ENCODE results near the gene PLEKHG4.

PLEKHG4 gene

DNA sequence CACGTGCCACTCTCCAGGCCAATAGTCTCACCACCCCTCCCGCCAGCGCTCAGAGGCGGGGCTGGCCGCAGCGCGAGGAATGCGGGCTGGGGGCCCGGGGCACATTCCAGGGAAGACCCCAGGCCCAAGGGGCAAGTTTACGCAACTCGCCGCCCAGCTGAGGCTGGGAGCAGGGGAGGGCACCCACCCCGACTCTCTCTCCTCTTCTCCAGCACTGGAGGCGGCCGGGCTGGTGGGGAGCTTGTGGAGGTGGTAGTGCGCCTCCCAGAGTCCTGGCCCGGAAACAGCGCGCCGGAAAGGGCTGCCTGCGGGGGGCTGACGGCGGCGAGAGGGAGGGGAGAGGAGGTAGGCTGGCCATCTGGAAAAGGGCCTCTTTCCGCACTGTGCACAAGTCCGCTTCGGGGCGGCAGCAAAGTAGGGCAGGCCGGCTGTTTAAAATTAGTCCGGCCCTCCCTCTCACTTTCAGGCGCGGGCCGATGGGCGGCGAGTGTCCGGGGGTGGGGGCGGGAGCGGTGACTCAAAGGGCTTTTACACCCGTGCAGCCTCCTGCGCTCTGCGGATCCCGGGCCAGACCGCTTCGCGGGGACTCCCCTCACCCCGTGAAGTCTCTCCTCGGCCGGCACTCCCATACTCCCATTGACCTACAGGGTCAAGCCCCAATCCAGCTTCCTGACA lies 33.1 kb upstream of the PLEKHG4 start:
- ATAC-seq: peak; percentile 6
- peak; percentile 79 for DNase-seq

DNA sequence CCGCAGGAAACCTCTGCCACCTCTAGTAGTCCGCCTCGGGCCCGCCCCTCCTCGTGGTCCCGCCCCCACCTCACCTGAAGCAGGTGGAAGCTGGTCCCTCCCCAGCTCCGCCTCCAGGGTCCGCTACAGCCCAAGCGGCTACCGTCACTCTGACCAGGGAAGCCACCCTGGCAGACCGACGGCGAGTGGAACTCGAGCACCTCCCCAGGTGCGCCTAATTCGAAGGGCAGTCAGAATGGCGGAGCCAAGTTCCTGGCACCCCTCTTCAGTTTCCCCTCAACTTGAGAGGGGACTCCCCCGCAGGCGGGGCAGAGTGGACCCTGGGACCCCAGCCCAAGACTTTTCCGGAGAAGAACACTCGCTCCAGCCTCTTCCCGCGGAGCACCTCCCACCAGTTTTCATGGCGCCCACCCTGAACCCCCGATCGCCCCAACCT lies 32.6 kb upstream of the PLEKHG4 start:
- ATAC-seq (no peak), DNase-seq (no peak)

DNA sequence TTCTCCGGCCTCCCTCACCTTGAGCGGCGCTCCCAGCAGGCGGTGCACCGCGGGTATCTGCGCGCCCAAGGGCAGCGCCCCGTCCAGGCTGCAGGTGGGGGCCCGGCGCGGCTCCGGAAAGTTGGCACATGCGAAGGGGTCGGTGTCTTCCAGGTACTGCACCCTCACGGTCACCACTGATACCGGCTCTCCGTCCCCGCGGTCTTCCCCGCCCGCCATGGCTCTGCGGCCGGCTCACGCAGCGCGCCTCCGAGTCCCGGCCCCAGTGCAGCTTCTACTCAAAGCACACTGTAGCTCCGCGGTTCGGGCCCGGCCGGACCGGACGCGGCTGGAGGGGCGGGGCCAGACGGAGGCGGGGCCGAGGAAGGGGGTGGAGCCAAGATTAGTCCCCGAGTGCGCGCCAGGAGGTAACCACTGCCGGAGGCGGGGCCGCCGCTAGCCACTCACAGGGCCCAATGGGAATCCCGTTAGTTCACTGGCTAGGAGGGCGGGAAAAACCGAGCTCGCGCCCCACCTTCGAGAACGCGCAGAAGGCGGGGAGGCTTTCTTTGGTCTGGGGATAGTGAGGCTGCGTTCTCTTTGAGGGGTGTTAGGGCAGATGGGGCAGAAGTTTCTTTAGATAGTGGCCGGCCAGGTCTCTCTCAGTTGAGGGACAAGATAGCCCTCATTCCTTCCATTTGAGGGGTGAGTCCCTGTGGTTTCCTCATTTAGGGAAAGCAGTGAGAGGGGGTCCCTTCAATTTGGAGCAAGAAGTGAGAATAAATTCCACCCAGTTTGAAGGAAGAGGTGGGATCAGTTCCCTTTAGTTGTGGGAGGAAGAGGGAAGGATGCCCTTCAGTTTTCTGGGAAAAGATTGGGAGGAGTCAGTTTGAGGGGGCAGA lies 31.9 kb upstream of the PLEKHG4 start, which contains the start of gene FHOD1:
TSS of gene FHOD1 (minus strand) at position 290 of the 881 bp plus-strand sequence. CDS start at position 219, 71 bp downstream.
- ATAC-seq (peak; percentile 66), DNase-seq (peak; percentile 99)

DNA sequence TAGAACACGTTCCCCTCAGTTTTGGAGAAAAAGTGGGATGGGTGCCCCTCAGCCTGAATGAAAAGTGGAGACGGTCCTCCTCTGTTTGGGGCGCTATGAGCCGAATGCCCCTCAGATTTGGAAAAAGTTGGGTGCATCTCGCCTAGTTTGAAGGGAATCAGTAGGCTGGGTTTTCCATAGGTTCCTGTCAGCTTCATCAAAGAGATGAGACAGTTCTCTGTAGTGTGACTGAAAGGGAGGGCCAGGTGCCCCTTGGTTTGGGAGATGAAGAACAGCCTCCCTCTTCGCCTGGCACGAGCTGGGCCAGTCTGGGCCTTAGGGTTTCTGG lies 31.3 kb upstream of the PLEKHG4 start:
- no peak for ATAC-seq
- DNase-seq: no peak

DNA sequence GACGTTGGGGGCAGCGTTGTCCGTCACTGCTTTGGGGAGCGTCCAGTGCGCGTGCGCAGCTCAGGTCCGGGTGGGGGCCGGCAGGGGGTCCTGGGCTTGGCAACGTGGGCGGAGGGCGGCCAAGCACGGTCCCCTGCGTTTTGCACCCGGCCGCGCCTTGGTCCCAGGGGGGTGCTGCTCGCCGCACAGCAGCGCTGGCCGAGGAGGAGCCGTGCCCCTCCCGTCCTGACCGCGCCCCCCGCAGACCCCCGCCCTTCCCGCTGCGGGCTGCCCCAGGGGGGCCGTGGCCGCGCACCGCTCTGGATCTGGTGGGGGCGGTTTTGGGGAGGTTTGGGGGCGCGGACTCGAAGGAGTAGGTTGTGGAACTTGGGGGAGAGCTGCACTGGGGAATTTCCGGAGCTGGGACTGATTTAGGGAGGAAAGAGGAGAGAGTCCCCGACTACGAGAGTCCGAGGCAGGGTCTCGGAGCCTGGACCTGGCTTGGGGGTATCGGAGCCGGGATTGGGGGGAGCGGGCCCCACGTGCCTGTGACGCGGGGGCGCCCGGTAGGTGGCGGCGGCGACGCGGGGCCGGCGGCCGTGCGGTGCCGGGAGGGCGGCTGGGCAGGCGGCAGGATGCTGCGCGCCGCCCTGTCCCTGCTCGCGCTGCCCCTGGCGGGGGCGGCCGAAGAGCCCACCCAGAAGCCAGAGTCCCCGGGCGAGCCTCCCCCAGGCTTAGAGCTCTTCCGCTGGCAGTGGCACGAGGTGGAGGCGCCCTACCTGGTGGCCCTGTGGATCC lies 30.7 kb upstream of the PLEKHG4 start, which contains the start of gene SLC9A5:
TSS of gene SLC9A5 (plus strand) at position 579 of the 777 bp plus-strand sequence. CDS start at position 615, 36 bp downstream.
- DNase-seq (peak; percentile 59), ATAC-seq (no peak)

DNA sequence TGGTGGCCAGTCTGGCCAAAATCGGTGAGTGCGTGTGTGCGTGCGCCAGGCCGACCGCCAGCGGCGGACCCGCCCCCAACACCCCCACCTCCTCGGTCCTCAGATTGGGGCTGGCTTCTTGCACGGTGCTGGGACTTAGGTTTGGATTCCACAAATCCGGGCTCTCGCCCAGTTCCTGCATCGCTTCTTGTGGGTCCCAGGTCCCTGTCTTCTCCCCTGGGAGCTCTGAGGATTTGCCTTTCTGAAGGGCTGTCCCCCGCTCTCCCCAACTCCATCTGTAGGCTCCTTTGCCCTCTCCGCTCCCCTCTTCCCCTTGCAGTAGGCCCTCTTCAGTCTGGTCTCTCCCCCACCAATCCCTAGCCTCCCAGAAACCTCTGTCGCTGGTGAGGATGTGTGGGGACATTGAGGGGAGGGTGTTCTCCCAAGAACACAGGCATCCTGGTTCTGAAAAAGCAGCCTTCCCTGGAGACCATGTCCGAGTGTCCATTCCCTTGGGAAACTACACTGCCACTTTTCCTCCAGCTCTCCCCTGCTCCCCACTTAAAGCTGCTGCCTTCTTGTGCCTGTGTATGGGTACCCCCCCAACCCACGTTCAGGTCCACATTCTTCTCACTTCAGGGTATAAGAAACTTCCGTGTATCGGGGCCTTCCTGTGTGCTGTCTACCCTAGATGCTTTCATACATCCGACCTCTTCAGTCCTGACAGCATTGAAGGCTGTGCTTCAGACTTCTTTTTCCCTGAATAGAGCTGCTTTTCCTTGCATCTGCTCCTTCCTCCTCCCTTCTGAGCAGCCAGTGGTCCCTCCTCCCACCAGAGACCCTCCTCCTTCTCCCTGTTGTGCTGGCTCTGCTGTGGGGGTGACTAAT lies 29.9 kb upstream of the PLEKHG4 start:
- DNase-seq: no peak
- no peak for ATAC-seq

DNA sequence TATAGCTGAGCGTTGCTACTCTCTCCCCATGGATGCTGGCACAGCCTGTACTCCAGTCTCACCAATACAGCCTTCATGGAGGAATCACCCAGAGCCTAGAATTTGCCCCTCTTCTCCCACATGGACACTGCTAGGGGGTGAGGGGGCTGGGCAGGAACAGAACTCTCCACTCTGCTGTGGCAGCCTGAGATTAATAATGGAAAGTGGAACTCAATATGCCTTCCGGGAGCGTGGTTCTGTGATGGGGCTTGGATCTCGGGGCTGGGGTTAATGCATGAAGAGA lies 29.3 kb upstream of the PLEKHG4 start:
- ATAC-seq (no peak), DNase-seq (no peak)

DNA sequence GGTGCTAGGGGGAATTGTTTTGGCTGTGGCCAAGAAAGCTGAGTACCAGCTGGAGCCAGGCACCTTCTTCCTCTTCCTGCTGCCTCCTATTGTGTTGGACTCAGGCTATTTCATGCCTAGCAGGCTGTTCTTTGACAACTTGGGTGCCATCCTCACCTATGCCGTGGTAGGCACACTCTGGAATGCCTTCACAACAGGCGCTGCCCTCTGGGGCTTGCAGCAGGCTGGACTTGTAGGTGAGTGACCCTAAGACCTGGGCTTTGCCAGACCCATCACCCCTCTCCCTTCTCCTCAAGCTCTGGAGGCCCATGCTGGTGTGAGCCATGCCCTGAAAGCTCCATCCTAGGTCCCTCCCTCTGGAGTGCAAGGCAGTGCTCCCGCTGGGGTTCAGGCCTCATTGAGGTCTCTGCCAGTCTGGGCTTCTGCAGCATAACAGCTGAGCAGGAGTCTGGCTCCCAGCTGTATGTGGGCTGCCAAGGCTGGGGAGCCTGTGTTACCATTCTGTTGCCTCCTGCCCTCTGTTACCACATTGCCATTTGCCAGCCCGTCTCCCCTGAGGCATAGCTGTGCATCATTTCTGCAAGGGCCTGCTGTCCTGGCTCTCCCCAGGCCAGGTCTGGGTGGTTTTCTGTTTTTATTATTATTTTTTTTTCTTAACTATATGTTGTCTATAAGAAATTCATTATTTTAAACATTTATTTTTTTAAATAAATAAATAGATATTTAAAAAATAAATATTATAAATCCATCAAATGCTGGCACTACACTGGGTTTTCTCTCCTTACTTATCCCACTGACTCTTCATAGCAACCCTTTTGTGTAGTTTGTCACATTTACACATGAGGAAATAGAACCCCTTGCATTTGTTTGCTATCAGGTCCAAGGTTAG lies 26.5 kb upstream of the PLEKHG4 start:
- ATAC-seq (no peak), DNase-seq (no peak)

DNA sequence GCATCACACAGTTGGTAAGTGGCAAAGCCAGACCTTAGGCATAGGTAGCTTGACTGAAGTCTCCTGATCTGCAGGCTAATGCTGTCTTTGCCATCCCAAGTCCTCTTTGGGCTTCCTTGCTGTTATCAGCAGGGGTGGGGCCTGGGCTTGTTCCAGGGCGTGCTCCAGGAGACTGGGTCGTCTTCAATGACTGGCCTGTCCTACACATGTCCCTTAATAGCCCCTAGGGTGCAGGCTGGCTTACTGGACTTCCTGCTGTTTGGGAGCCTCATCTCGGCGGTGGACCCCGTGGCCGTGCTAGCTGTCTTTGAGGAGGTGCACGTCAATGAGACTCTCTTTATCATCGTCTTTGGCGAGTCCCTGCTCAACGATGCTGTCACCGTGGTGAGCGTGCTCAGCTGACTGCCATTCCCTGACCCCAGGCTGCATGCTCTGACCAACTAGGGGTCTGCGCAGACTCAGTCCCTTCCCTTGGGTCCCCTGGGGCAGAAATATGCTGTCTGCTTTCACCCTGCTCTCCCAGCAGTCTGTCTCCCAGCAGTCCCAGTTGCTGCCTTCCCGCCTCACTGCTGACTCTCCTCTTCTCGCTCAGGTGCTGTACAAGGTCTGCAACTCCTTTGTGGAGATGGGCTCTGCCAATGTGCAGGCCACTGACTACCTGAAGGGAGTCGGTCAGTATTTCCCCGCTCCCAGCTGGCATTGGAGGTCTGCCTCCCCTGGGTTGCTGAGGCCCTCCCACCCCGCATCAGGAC lies 24.4 kb upstream of the PLEKHG4 start:
- no peak for DNase-seq
- ATAC-seq: no peak

DNA sequence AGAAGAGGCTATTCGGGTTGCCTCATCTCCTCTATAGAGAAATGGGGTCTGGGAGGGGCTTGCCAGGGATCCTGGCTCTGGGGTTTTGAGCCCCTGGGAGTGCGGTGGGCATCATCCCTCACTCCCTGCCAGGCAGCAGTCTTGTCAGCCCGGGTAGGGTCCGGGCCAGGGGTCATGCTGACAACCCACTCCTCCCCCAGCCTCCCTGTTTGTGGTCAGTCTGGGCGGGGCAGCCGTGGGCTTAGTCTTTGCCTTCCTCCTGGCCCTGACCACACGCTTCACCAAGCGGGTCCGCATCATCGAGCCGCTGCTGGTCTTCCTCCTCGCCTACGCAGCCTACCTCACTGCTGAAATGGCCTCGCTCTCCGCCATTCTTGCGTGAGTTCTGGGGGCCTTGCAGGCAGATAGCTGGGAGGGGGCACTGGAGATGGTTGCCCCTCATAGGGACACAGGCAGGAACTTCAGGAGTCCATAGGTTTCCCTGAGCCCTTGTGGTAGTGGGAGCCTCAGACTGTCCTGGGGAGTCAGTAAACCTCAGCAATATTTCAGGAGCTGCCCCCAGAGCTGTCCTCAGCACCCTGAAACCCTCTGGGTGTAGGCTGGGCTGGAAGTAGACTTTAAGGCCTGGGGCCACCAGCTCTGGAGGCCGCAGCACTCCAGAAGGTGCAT lies 23.6 kb upstream of the PLEKHG4 start:
- ATAC-seq: no peak
- DNase-seq: no peak

DNA sequence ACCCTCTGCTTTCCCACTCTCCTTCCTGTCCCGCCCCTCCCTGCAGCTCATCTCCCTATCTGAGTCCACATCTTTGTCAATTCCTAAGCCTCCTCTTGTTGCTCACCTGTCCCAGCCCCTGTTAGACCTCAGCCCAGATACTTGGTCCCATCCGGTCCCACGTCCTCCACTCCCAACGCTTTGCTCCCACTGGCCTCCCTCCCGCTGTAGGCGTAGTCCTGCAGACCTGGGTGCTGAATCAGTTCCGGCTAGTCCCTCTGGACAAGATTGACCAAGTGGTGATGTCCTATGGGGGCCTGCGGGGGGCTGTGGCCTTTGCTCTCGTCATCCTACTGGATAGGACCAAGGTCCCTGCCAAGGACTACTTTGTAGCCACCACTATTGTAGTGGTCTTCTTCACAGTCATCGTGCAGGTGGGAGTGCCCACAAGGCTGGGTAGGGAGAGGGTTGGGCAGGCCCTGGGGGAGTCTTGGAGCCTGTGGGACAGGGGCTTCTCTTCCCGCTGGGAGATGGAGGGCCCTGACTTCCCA lies 22.6 kb upstream of the PLEKHG4 start:
- DNase-seq (no peak), ATAC-seq (no peak)

DNA sequence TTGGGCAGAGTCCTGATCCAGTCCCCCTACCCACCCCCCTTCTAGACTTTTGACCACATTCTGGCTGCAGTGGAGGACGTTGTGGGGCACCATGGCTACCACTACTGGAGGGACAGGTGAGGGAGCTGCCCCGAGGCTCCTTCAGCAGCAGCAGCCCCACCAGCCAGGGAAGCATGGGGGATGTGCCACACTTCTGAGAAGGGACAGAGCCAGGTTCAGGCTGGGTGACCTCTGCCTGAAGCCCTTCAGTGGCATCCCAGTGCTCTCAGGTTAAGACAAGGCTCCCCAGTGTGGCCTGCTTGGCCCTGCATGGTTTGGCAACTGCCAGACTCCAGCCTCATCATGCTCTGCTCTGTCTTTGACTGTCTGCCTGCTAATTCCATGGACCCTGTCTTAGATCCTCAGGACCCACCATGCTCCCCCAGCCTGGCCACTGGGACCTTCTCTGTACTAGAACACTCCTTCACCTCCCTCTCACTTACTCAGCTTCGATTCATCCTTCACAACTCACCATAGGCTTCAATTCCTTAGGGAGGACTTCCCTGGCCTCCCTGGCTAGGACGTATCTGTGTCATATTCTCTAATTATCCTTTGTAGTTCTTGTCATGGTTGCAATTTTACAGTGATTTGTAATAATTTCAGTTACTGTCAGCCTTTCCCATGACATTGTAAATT lies 21.7 kb upstream of the PLEKHG4 start:
- ATAC-seq: no peak
- DNase-seq: no peak

DNA sequence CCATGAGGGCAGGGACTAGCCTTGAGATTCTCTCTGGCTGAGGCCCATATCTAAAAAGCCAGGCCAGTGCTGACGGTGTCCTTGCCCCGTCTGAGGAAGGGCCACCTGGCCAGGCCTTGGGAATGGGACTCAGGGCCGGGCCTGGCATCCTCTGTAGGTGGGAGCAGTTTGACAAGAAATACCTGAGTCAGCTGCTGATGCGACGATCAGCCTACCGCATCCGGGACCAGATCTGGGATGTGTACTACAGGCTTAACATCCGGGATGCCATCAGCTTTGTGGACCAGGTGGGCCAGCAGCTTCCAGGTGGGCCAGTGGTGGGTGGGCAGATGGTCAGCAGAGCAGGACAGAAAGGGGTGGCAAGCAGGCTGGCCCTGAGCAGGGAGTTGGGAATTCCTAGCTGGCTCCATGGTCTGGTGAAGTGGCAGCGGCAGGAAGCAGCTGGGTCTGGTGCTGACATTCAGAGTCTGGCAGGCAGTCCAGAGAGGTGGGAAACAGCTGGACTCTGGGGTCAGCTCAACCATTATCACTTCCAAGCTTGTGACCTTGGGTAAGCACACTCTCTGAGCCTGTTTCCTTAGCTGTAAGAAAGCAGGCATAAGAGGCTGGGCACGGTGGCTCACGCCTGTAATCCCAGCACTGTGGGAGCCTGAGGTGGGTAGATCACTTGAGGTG lies 21.0 kb upstream of the PLEKHG4 start:
- DNase-seq: no peak
- no peak for ATAC-seq

DNA sequence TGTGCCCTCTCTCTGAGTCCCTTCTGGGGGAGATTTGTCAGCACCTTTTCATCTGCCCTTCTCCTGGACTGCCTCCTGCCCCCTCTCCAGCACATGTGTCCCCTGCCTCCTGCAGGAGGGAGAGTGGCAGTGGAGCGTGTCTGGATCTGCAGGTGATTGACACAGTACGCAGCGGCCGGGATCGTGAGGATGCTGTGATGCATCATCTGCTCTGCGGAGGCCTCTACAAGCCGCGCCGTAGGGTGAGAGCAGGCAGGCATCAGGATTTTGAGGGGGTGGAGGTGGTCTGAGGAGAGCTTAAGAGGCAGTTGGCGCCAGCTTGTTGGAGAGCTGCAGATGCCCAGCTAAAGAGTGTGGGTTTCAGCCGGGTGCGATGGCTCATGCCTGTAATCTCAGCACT lies 19.6 kb upstream of the PLEKHG4 start:
- no peak for DNase-seq
- no peak for ATAC-seq

DNA sequence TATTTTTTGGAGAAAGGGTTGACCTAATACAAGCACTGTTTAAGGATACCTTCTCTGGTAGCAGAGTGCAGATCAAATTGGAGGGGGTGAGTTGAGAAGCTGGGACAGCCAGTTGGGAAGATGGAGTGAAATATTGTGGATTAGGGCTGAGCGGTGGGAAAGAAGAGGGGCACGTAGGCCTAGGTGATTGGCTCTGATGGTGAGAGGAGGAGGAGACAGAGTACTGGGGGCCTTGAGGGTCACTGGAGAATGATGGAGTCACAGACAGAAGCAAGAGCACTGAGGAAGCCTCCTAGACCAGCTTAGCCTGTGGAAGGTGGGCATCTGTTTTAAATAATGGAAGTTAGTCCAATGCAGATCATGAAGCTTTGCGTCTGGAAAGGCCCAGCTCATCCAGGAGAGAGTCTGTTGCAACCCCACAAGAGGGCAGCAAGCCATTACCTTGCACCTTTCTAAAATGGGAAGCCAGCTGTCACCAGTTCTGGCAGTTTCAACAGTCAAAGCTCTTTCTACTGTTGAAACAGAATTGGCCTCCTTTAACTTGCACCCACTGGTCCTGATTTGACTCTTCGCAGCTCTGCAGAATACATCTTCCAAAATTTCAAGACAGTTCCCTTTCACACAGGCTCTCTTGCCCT lies 18.8 kb upstream of the PLEKHG4 start:
- DNase-seq (no peak), ATAC-seq (no peak)

DNA sequence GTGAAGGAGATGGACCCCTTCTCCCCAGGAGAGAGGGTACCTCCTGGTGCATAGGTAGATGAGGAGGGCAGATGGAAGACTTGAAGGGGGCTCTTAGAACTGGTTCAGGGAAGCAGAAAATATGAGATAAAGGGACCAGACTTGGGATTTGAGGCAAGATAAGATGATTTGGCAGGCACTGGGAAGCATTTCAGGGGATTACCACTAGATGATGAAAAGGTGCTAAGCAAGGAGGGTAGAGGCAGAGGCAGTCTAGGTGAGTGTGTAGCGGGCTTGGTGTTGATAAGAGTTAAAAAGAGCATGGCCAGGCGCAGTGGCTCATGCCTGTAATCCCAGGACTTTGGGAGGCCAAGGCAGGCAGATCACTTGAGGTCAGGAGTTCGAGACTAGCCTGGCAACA lies 16.1 kb upstream of the PLEKHG4 start:
- DNase-seq: no peak
- ATAC-seq: no peak

DNA sequence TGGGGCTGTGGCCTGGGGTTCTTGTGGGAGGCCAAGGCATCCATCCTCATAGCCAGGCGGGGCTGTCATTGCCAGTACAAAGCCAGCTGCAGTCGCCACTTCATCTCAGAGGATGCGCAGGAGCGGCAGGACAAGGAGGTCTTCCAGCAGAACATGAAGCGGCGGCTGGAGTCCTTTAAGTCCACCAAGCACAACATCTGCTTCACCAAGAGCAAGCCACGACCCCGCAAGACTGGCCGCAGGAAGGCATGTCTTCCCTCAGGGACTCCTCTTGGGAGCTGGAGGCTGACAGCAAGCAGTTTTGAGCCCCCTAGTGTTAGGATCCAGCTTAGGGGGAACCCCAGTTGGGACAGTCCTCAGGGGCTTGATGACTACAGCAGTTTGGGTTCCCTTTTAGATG lies 15.1 kb upstream of the PLEKHG4 start:
- DNase-seq (no peak), ATAC-seq (peak; percentile 44)

DNA sequence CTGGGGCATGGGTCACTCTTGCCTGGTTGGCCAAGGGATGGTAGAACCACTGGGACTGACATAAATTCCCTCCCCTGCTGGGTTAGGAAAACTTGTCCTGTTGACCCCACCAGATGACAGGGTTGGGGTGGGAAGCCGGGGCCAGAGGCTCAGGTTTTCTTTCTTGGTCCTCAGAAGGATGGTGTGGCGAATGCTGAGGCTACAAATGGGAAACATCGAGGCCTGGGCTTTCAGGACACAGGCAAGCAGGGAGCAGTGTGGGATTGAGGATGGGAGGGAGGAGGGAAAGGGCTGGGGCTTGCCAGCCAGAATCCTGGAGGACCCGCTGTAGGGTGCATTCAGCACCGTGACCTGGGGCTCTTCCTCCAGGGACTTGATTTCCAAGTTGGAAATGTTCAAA lies 14.5 kb upstream of the PLEKHG4 start:
- DNase-seq (no peak), ATAC-seq (no peak)

Data from stimulated activated naive CD8-positive, alpha-beta T cell treated with anti-CD3 and anti-CD28 coated beads, Interleukin-15, Interleukin-2, amounts not matched to agents 100 U/mL and 50 U/mL, for 24 hours (primary cell).